SK-N-SH treated with all-trans-retinoic acid at 6 μM for 48 hours (cell line): ENCODE results near the gene FOXF1.

Source experiments
- ATAC-seq: fragments of 200-7000 bp; cut with Tn5 transposase; 3 replicates; pipeline ENCODE4 v1.9.1; 2020; ENCODE audit warnings: mild to moderate bottlenecking, moderate library complexity
- BACH2 ChIP-seq: fragments of 250-450 bp; sonication (Bioruptor Pico); IDR thresholded peaks from 2 replicates; pipeline ENCODE4 v1.9.0; 2021; ENCODE audit warnings: mild to moderate bottlenecking, borderline replicate concordance
- CSDC2 ChIP-seq: fragments of 250-450 bp; sonication (Bioruptor Pico); IDR thresholded peaks from 2 replicates; pipeline ENCODE4 v1.5.0; 2020; ENCODE audit warnings: mild to moderate bottlenecking, moderate library complexity
- ESRRG ChIP-seq: fragments of 250-450 bp; sonication (Bioruptor Pico); IDR thresholded peaks from 2 replicates; pipeline ENCODE4 v1.6.1; 2021; ENCODE audit warnings: mild to moderate bottlenecking
- GLIS3 ChIP-seq: fragments of 250-450 bp; sonication (Bioruptor Pico); IDR thresholded peaks from 2 replicates; pipeline ENCODE4 v1.5.0; 2020; ENCODE audit warnings: mild to moderate bottlenecking, moderate library complexity
- ISL1 ChIP-seq: fragments of 250-450 bp; sonication (Bioruptor Pico); IDR thresholded peaks from 2 replicates; pipeline ENCODE4 v2.1.2; 2022; ENCODE audit warnings: mild to moderate bottlenecking, moderate library complexity
- OSR1 ChIP-seq: fragments of 250-450 bp; sonication (Bioruptor Pico); IDR thresholded peaks from 2 replicates; pipeline ENCODE4 v1.8.0; 2022; ENCODE audit warnings: moderate library complexity, mild to moderate bottlenecking, inconsistent platforms
- RARB ChIP-seq: fragments of 250-450 bp; sonication (Bioruptor Pico); IDR thresholded peaks from 2 replicates; pipeline ENCODE4 v1.8.0; 2021; ENCODE audit warnings: mild to moderate bottlenecking, moderate library complexity
- SNAI2 ChIP-seq: fragments of 250-450 bp; sonication (Bioruptor Pico); IDR thresholded peaks from 2 replicates; pipeline ENCODE4 v1.5.0; 2020; ENCODE audit warnings: mild to moderate bottlenecking, moderate library complexity
- TCF4 ChIP-seq: fragments of 250-450 bp; sonication (Bioruptor Pico); IDR thresholded peaks from 2 replicates; pipeline ENCODE4 v1.8.0; 2021; ENCODE audit warnings: mild to moderate bottlenecking, moderate library complexity, borderline replicate concordance
- TOX ChIP-seq: fragments of 250-450 bp; sonication (Bioruptor Pico); IDR thresholded peaks from 2 replicates; pipeline ENCODE4 v1.8.0; 2021; ENCODE audit warnings: mild to moderate bottlenecking, moderate library complexity, borderline replicate concordance
- ZC3H10 ChIP-seq: fragments of 250-450 bp; sonication (Bioruptor Pico); IDR thresholded peaks from 2 replicates; pipeline ENCODE4 v1.5.1; 2021; ENCODE audit warnings: mild to moderate bottlenecking, moderate library complexity
- ZFP30 ChIP-seq: fragments of 450-650 bp; formaldehyde crosslinking; IDR thresholded peaks from 2 replicates; pipeline ENCODE4 v1.5.0; 2022; ENCODE audit warnings: mild to moderate bottlenecking, moderate library complexity
- ZNF565 ChIP-seq: fragments of 450-650 bp; formaldehyde crosslinking; conservative IDR thresholded peaks from 2 replicates; pipeline ENCODE4 v1.5.0; 2020; ENCODE audit warnings: low read depth, mild to moderate bottlenecking, moderate library complexity
- ZNF70 ChIP-seq: fragments of 450-650 bp; formaldehyde crosslinking; IDR thresholded peaks from 2 replicates; pipeline ENCODE4 v1.5.0; 2020; ENCODE audit warnings: mild to moderate bottlenecking, moderate library complexity
- ZNF8 ChIP-seq: fragments of 450-650 bp; formaldehyde crosslinking; IDR thresholded peaks from 2 replicates; pipeline ENCODE4 v1.5.0; 2020; ENCODE audit warnings: mild to moderate bottlenecking, moderate library complexity
- TF ChIP-seq, protein P1 (sequence below): fragments of 250-450 bp; sonication (Bioruptor Pico); IDR thresholded peaks from 2 replicates; pipeline ENCODE4 v1.8.0; 2021; ENCODE audit warnings: low read depth, mild to moderate bottlenecking, moderate library complexity, borderline replicate concordance
- TF ChIP-seq, protein P2 (sequence below): fragments of 250-450 bp; sonication (Bioruptor Pico); IDR thresholded peaks from 2 replicates; pipeline ENCODE4 v1.5.1; 2020; ENCODE audit warnings: low read depth, mild to moderate bottlenecking, moderate library complexity
- TF ChIP-seq, protein P3 (sequence below): fragments of 250-450 bp; sonication (Bioruptor Pico); IDR thresholded peaks from 2 replicates; pipeline ENCODE4 v1.5.1; 2021; ENCODE audit warnings: mild to moderate bottlenecking, moderate library complexity
- TF ChIP-seq, protein P4 (sequence below): fragments of 250-450 bp; sonication (Bioruptor Pico); IDR thresholded peaks from 2 replicates; pipeline ENCODE4 v1.8.0; 2020; ENCODE audit warnings: mild to moderate bottlenecking, moderate library complexity, borderline replicate concordance
- TF ChIP-seq, protein P5 (sequence below): fragments of 250-450 bp; sonication (Bioruptor Pico); IDR thresholded peaks from 2 replicates; pipeline ENCODE4 v1.5.0; 2020; ENCODE audit warnings: mild to moderate bottlenecking, moderate library complexity

FOXF1 gene

GRCh38 chr16:86471896-86472295, 38.4 kb upstream of the FOXF1 start:
- TF ChIP-seq ZFP30 (CRISPR knock-in tag) (no peak), TOX (CRISPR knock-in tag) (no peak), ESRRG (CRISPR knock-in tag) (no peak), SNAI2 (CRISPR knock-in tag) (no peak), ISL1 (CRISPR knock-in tag) (no peak), GLIS3 (CRISPR knock-in tag) (no peak), CSDC2 (CRISPR knock-in tag) (no peak), ZNF8 (CRISPR knock-in tag) (no peak), OSR1 (CRISPR knock-in tag) (no peak), RARB (CRISPR knock-in tag) (no peak), ZNF70 (no peak), ZC3H10 (CRISPR knock-in tag) (no peak), ZNF565 (CRISPR knock-in tag) (no peak), TCF4 (CRISPR knock-in tag) (no peak)
- TF ChIP-seq, protein P1, sequence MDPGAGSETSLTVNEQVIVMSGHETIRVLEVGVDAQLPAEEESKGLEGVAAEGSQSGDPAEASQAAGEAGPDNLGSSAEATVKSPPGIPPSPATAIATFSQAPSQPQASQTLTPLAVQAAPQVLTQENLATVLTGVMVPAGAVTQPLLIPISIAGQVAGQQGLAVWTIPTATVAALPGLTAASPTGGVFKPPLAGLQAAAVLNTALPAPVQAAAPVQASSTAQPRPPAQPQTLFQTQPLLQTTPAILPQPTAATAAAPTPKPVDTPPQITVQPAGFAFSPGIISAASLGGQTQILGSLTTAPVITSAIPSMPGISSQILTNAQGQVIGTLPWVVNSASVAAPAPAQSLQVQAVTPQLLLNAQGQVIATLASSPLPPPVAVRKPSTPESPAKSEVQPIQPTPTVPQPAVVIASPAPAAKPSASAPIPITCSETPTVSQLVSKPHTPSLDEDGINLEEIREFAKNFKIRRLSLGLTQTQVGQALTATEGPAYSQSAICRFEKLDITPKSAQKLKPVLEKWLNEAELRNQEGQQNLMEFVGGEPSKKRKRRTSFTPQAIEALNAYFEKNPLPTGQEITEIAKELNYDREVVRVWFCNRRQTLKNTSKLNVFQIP (CRISPR knock-in tag): no peak
- TF ChIP-seq, protein P2, sequence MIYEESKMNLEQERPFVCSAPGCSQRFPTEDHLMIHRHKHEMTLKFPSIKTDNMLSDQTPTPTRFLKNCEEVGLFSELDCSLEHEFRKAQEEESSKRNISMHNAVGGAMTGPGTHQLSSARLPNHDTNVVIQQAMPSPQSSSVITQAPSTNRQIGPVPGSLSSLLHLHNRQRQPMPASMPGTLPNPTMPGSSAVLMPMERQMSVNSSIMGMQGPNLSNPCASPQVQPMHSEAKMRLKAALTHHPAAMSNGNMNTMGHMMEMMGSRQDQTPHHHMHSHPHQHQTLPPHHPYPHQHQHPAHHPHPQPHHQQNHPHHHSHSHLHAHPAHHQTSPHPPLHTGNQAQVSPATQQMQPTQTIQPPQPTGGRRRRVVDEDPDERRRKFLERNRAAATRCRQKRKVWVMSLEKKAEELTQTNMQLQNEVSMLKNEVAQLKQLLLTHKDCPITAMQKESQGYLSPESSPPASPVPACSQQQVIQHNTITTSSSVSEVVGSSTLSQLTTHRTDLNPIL (CRISPR knock-in tag): no peak
- TF ChIP-seq, protein P3, sequence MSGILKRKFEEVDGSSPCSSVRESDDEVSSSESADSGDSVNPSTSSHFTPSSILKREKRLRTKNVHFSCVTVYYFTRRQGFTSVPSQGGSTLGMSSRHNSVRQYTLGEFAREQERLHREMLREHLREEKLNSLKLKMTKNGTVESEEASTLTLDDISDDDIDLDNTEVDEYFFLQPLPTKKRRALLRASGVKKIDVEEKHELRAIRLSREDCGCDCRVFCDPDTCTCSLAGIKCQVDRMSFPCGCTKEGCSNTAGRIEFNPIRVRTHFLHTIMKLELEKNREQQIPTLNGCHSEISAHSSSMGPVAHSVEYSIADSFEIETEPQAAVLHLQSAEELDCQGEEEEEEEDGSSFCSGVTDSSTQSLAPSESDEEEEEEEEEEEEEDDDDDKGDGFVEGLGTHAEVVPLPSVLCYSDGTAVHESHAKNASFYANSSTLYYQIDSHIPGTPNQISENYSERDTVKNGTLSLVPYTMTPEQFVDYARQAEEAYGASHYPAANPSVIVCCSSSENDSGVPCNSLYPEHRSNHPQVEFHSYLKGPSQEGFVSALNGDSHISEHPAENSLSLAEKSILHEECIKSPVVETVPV: no peak
- TF ChIP-seq, protein P4, sequence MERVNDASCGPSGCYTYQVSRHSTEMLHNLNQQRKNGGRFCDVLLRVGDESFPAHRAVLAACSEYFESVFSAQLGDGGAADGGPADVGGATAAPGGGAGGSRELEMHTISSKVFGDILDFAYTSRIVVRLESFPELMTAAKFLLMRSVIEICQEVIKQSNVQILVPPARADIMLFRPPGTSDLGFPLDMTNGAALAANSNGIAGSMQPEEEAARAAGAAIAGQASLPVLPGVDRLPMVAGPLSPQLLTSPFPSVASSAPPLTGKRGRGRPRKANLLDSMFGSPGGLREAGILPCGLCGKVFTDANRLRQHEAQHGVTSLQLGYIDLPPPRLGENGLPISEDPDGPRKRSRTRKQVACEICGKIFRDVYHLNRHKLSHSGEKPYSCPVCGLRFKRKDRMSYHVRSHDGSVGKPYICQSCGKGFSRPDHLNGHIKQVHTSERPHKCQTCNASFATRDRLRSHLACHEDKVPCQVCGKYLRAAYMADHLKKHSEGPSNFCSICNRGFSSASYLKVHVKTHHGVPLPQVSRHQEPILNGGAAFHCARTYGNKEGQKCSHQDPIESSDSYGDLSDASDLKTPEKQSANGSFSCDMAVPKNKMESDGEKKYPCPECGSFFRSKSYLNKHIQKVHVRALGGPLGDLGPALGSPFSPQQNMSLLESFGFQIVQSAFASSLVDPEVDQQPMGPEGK (CRISPR knock-in tag): no peak
- TF ChIP-seq, protein P5, sequence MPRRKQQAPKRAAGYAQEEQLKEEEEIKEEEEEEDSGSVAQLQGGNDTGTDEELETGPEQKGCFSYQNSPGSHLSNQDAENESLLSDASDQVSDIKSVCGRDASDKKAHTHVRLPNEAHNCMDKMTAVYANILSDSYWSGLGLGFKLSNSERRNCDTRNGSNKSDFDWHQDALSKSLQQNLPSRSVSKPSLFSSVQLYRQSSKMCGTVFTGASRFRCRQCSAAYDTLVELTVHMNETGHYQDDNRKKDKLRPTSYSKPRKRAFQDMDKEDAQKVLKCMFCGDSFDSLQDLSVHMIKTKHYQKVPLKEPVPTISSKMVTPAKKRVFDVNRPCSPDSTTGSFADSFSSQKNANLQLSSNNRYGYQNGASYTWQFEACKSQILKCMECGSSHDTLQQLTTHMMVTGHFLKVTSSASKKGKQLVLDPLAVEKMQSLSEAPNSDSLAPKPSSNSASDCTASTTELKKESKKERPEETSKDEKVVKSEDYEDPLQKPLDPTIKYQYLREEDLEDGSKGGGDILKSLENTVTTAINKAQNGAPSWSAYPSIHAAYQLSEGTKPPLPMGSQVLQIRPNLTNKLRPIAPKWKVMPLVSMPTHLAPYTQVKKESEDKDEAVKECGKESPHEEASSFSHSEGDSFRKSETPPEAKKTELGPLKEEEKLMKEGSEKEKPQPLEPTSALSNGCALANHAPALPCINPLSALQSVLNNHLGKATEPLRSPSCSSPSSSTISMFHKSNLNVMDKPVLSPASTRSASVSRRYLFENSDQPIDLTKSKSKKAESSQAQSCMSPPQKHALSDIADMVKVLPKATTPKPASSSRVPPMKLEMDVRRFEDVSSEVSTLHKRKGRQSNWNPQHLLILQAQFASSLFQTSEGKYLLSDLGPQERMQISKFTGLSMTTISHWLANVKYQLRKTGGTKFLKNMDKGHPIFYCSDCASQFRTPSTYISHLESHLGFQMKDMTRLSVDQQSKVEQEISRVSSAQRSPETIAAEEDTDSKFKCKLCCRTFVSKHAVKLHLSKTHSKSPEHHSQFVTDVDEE (CRISPR knock-in tag): no peak
- no peak for ATAC-seq

GRCh38 chr16:86472366-86472765, 38.0 kb upstream of the FOXF1 start:
- TF ChIP-seq, protein P5 (CRISPR knock-in tag): no peak
- TF ChIP-seq BACH2 (CRISPR knock-in tag): no peak
- TF ChIP-seq, protein P3: no peak
- no peak for TF ChIP-seq ZC3H10 (CRISPR knock-in tag)
- TF ChIP-seq ZNF8 (CRISPR knock-in tag): no peak
- TF ChIP-seq, protein P2 (CRISPR knock-in tag): no peak
- no peak for ATAC-seq
